Fibroblast of peridontal ligament (primary cell): ENCODE measurements around the gene EPHA2.
"Not testable (repeated sequence)": the region's sequence is repeated elsewhere in the genome, so short reads cannot be mapped to it uniquely, and the experiment has no call there.

Source experiments
- DNase-seq: peaks from one replicate; pipeline ENCODE4 v3.0.0-alpha.2; 2010; ENCODE audit errors: extremely low read depth

EPHA2 gene

DNA sequence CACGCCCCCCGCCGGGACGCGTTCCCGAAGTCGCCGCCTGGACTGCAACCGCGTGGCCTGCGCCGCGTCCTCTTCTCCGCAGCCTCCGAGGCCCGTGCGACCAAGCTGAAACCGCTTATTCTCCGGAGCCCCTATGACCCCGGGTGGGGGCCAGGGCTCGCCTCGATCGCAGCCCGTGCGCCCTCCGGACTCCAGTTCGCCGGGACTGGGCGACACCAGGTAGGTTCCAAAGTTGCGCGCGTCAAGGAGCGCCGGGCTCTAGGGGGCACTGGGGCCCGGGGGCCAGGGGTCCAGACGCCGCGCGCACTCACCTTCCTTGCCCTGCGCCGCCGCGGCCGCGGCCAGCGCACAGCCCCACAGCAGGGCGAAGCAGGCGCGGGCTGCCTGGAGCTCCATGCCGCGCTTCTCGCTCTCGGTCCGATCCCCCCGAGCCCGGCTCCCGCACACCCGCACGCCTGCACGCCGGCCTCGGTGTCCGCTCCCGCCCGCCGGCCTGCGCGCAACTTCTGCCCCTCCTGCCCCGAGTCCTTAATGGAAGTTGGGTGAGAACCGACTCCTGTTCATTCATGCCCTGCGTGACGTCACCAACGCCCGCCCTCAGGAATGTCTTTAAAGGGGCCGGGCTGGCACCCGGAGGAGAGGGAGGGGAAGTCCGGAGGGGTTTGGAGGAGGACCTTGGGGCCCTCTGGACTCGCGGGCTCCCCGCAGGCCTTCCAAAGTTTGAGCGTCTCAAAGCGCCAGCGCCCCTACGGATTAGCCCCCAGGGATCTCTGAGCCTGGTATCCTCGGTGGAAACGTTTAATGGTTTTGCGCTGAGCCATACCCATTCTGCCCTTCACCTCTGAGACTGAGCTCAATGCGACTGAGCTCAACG is at the start of gene EPHA2:
TSS of gene EPHA2 (minus strand) at position 533 of the 874 bp plus-strand sequence. CDS start at position 396, 137 bp downstream.
- peak; percentile 70 for DNase-seq

DNA sequence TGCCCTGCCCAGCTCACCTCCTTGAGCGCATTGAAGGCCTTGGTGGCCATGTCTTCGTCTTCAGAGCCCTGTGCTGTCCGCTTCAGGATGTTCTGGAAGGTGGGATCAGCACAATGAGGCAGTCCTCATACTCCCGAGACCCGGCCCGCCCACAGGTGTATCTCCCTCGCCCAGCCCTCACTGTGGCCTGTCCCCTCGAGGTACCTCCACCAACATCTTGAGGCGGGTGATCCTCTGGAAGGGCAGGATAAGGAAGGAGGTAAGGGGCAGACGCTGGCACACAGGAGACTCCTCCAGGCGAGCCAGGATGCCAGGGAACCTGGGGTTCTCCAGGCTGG is 49.4 kb upstream of the EPHA2 start:
- DNase-seq = no peak

DNA sequence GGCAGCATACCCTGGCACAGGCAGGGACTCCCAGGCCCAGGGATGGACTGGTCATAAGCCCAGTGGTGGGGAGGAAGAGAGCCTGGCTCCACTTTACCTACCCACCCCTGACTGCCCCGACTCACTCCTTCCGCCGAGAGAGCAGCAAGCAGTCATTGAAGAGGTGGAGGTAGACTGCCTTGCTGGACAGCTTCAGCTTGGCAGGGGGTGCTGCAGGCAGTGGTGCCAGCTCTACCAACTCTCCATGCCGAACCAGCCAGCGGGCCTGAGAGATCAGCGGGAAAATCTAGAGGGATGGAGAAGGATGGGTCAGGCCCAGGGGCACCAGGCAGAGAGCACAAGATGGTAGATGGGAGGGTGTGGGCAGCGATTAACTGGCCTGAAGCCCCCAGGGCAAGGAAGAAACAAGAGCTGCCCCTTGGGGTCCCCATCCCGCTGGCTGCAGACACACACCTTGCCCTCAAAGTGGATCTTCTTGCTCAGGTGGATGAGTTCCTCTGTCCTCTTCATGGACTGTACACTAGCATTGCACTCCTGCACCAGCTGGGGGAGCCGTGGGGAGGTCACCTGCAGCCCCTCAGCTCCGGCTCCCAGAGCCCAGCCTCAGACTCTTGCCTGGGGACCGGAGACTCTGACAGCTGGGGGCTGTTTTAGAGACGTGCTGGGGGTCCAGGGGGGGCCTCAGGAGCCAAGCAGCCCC is 48.9 kb upstream of the EPHA2 start:
- no peak for DNase-seq

DNA sequence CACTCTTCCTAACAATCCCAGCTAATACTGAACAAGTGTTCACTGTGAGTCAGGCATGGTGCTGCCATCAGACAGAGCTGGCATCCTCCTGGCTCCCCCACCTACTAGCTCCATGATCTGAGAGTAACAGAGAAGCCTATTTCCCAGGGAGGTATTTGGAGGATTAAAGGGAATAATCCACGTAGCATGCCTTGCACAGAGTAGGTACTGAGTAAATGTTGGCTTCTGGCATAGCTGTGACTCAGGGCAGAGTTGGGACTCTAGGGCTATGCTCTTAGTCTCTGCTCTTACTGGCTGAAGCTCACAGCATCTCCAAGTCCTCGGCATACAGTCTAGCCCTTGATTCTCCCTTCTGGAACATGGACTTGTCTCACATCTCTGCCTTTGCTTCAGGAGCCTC is 48.3 kb upstream of the EPHA2 start:
- DNase-seq = no peak

GRCh38 chr1:16203550-16203949 is 47.7 kb upstream of the EPHA2 start:
- DNase-seq = no peak

GRCh38 chr1:16202281-16203210 is 46.7 kb upstream of the EPHA2 start:
- no peak for DNase-seq

GRCh38 chr1:16199700-16200099 is 43.8 kb upstream of the EPHA2 start:
- no peak for DNase-seq

GRCh38 chr1:16199157-16199501 is 43.3 kb upstream of the EPHA2 start:
- DNase-seq = no peak

- no peak for DNase-seq
Observed at GRCh38 chr1:16198444-16199156, 42.7 kb upstream of the EPHA2 start.

DNA sequence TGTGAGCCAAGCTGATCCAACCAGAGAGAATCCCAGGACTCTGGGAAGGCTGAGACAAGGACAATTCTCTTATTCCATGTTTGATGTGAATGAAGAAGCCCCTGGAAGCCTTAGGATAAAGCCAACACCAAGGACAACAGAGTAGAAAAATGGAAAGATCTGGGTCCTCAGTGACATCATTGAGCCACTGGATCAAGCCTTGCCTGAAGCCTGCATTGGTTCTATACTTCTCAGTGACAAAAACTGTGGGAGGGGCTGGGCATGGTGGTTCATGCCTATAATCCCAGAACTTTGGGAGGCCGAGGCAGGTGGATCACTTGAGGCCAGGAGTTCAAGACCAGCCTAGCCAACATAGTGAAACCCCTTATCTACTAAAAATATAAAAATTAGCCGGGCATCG is 41.0 kb upstream of the EPHA2 start:
- DNase-seq = no peak

DNA sequence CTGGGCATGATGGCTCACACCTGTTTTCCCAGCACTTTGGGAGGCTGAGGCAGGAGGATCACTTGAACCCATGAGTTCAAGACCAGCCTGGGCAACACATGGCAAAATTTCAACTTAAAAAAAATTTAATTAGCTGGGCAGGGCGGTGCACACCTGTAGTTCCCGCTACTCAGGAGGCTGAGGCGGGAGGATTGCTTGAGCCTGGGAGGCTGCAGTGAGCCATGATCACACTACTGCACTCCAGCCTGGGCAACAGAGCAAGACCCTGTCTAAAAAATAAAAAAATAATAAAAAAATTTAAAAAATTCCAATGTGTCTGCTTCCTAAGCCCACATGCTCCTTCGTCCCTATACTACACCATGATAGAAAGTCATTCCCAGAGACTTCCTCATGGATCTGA is 40.3 kb upstream of the EPHA2 start:
- not testable (repeated sequence) for DNase-seq

- DNase-seq = no peak
Observed at GRCh38 chr1:16195518-16195905, 39.6 kb upstream of the EPHA2 start.

GRCh38 chr1:16191916-16192546 is 36.2 kb upstream of the EPHA2 start:
- no peak for DNase-seq

DNA sequence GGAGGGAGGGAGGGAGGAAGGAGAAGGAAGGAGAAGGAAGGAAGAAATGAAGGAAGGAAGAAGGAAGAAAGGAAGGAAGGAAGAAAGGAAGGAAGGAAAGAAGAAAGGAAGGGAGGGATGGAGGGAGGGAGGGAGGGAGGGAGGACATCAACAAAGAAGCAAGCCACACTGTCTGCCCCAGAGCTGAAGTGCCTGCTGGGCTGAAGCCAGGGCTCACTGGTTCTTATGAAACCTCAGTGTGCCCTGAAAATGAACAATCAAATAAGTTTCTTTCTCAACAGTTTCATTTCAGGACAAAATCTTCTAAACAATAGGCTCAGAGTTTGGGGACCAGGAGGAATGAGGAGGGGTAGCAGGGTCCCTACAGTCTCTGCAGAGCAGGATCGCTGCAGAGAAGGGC is 35.4 kb upstream of the EPHA2 start:
- DNase-seq = no peak

DNA sequence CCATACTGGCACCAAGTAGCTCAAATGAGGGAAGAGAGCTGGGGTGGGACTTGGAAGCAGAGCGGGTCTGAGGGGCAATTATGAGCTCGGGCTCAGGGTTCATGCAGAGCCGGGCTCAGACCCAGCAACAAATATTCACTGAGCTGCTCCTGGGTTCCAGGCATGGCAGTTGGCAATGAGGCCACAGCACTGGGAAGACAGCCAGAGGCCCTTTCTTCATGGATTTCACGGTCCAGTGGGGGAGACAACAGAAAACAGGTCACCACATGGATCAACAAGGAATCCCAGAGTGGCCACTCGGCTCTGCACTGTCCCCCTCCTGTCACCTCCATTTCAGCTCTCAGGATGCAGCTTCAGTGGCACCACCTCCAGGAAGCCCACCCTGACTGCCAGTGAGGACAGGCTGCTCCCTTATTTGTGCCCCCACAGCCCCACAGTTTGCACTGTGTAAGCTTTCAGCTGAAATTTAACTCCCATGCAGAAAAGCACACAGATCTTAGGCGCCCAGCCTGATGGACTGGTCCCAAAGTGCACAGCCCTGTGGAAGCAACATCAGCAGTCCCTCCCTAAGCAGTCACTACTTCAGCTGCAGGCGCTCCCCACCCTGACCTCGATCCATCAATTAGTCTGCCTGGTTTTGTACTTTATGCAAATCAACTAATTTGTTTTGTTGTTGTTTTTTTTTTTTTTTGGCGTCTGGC is 34.2 kb upstream of the EPHA2 start:
- DNase-seq = peak; percentile 19

- DNase-seq = no peak
Observed at GRCh38 chr1:16189003-16189402, 33.1 kb upstream of the EPHA2 start.

- peak; percentile 81 for DNase-seq
Observed at GRCh38 chr1:16187748-16188401, 32.0 kb upstream of the EPHA2 start.

- no peak for DNase-seq
Observed at GRCh38 chr1:16186655-16187235, 30.9 kb upstream of the EPHA2 start.

DNA sequence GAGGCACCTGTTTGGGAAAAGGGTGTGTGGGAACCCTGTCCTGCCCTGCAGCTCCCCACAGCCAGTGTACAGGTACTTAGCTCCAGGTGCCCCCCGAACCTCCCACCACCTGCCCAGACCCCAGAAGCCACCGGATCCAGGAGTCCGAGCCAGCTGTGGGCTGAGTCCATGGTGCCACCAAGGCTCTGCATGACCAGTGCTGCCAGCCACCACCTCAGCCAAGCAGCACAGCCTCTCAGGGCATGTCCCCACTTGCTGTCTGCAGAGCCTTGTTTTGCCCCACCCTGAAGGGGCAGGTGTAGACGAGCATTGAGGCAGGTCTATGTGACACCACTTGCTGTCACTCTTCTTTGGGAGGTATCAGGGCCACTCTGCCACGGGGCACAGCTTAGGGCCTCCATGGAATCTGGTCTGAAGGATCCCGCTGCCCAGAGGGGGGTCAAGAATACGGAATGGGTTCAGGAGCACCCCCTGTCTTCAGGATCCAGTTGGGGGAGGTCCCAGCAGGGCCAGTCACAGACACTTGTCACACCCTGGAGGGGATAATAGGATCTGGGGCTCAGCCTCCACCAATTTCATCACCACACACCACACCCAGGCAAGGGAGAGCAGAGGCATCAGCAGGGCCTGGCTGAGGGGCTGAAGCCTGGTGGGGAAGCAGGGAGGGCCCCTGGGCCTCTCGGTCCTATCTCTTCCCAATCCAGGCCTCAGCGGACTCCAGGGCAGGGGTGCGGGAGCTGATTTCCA is 28.9 kb upstream of the EPHA2 start:
- DNase-seq = no peak
